GM04504 (cell line): ENCODE data around the gene ANKRD63.
A peak's percentile ranks its signal among the peaks of the same experiment; 100 is the strongest.

Source experiments
- DNase-seq: peaks from one replicate; pipeline ENCODE4 v3.0.0-alpha.2; 2012; ENCODE audit warnings: low read depth

Gene ANKRD63, protein sequence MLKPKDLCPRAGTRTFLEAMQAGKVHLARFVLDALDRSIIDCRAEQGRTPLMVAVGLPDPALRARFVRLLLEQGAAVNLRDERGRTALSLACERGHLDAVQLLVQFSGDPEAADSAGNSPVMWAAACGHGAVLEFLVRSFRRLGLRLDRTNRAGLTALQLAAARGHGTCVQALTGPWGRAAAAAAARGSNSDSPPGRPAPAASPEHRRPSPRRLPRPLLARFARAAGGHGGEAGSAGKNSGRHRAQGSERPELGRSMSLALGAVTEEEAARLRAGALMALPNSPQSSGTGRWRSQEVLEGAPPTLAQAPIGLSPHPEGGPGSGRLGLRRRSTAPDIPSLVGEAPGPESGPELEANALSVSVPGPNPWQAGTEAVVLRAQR

DNA sequence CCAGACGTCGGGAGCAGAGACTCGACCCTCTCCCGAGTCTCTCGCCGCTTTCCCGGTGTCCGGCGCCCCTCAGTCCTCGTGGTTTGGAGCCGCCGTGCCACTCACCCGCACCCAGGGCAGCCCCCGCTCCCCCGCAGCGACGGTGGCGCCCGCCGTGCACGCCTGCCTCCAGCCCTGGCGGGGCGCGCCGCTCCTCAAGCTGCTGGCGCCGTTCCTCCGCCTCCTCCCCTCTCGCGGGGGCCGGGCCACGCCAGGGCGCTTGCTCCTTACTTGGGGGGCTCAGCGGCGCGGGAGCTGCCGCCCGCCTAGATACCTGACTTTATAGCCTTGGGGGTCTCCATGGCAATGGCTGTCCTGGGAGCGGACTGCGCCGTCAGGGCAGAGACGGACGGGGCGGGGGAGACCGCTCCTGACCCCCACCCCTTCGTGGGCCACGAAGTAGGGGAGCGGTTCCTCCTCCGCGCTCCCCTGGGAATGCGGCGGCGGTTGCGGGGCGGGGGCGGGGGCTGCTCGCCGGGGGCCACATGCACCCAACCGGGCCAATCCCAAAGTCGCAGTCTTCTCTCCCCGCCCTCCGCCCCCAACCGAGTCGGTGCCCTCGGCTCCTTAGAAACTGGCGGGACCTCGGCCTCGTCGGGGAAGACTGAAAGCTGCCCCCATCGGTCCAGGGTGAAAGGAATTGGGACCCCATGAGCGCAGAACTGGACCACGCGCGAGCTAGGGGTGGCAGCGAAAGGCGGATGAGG is at the start of gene ANKRD63:
Gene ANKRD63 (minus strand): TSS at position 196 of the 746 bp plus-strand sequence. CDS start 478 bp downstream, outside the sequence.
- DNase-seq: no peak

DNA sequence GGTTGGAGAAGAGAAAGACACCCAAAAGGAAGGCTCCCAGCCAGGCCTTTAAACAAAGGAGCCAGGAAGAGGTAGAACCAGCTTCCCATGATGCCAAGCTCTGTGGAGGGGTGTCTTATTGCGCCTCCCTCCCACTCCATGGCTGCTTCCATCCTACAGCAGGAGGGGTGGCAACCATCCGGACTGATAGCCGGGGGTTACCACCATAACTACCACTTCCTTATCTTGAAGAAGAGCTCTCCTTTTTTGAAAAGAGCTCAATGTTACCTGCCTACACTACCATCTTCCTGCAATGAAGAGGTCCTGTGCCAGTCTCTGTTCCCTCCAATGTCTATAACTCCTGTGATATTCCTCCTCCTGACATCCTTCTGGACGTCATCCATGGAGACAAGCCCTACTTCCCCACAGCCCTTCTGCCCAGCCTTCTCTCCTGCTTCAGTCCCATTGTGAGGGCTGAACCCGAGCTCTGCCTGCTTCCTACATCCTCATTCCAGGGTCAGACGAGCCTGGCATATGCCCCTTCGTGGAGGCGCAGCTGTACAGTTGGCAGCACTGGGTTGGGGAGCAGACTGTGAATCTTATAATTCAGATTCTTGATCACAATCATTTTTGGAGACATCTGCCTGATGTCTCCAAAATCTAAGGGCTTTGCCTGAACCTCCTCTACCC is 49.4 kb upstream of the ANKRD63 start:
- no peak for DNase-seq

DNA sequence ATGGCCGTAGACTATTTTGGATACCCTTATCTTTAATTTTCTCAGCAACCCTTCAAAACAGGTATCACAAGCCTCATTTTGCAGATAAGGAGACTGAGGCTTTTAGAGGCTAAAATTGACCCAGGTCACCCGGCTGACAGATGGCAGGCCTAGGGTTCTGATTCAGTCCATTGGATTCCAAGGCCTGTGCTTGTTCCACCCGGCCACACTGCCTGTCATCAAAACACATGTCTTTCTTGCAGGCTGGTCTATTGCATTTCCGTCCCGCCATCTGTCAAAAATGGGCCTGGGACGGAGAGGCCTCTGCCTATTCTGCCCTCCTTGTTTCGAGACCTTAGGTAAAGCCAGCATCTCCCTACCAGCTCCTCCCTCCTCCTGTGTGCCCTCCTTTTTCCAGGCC is 48.8 kb upstream of the ANKRD63 start:
- DNase-seq: no peak

DNA sequence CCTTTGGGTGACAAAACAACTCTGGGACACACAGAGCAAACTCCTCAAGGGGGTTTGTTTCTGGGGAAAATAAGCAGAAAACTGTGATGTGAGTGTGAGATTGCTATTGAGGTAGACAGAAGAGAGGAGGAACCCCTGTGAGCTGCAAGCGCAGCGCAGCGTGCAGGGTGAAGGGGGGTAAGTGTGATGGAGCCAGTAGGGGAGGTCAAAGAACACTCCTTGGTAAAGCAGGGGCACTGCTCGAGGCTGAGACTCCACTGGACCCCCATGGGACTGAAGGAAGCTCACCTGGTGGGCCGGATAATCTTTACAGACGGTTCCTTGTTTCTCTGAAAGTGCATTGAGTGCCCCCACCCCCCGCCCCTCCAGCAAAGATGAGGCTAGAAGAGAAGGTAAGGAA is 48.2 kb upstream of the ANKRD63 start:
- no peak for DNase-seq

DNA sequence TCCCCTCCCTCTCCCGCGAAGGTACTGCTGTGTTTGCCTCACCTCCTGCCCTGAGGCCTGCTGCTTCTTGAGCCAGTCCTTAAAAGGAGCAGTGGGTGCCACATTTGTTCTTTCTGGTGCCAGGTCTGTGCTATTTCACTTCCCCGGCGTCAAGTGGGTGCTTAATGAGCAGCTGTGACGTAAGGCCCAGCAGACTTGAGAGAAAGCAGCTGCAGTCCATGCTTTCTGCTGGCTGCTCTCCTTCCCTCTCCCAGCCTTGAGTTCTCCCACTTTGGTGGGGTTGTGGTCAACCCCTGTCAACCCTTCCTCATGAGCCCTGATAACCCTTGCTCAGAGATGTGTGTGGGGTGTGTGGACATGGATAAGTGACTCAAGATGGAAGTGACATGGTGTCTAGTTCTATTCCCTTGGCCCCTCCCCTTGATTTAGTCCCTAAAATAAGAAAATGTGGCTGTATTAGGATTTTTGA is 47.5 kb upstream of the ANKRD63 start:
- DNase-seq: peak; percentile 48

DNA sequence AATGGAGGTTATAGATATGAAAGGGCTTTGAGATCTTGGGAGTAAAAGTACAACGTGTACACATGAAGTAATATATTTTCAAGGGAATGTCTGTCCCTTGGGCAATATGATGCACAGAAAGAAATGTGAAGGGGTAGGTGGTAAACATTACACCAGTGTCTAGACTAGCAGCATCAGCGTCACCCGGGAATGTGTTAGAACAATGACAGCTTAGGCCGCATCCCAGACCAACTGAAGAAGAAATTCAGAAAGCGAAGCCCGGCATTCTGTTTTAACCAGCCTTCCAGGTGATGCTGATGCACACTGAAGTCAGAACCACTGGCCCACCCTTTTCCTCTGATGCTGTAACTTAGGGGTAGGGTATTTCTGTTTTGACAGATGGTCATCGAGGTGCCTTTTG is 46.9 kb upstream of the ANKRD63 start:
- no peak for DNase-seq

DNA sequence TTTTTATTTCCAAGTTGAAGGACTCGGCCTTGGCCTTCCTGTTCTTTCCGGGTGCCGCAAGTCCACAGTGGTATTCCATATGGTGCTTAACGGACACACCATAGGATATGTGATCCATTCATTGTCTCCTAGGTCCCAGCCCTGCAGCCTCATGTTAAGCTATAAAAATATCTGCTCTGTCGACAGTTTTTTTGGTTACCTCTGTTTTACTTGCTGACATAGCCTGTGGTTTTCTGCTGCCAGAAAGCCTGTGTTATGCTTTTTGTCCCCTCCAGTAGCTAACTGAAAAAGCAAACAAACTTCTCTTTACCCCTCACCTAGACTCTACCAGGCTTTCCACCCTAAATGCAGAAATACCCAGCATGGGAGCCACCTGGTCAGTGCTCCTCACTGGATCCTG is 45.9 kb upstream of the ANKRD63 start:
- DNase-seq: no peak

DNA sequence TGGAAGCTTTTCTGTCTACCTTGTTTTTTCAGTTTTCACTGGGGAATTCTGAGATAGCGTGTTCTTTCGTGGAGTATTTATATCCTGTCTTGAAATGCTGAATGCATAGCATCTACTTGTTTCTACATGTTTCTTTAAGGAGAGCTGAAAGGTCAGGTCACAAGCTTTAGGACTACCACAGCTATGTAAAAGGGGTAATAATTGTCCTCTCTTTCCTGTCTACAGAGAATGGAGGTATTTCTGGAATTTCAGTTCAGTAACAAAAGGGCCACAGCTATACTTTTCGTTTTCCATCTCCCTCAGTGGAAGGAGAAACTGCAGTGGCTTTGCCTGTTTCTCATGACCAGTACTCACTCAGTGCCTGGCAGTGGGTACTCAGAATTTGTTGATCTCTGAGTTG is 45.3 kb upstream of the ANKRD63 start:
- DNase-seq: no peak

DNA sequence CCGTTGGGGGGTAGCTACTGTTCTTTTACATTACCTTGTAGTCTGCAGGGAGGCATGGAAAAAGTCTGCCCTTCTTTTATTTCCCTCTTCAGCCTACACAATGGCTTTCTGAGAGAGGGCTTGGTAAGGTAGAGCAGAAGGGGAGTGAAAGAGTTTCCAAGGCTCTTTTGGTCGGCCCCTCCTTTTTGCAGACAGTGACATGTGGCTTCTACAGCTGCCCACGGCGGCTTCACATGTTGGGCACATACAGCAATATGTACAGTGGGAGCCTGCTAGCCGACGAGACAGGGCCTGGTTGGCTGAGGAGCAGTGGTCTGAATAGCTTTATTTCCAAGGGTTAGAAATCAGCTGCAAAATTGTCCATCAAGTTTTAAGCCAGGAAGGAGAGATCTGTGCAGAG is 44.6 kb upstream of the ANKRD63 start:
- DNase-seq: no peak

DNA sequence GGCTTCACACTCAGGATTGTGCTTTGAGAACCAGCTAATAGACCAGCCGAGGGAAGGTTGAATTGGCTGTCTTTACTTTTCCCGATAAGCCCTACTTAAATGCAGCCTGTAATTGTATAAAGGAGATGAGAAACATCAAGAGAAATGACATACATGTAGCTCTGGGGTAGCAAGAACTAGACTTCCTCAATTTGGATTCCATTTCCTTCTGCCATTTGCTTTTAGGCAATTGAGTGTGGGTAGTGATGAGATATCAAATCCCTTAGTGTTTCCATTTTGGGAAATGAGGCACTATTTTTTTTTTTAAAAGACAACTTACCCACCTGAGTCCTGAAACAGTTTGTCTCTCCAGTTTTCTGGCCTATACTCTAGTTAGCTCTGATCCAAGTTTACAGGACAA is 42.8 kb upstream of the ANKRD63 start:
- DNase-seq: no peak

DNA sequence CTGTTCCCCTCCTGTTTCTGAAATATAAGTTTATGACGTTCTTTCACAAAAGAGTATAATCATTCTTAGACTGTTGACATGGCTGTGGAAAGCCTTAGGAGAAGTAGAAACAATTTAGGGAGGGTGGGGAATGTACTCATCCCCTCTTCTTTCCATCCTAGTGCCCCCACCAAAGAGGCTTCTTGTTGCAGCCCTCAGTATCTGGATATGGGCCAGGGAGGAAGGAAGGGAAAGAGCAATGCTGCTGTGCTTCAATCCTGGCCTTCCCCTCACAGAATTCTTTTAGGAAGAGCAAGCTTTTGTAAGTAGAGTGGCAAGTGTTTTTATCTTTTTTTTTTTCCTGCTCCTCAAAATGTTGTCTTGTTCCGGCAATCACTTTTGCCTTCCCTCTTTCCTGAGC is 42.3 kb upstream of the ANKRD63 start:
- no peak for DNase-seq

DNA sequence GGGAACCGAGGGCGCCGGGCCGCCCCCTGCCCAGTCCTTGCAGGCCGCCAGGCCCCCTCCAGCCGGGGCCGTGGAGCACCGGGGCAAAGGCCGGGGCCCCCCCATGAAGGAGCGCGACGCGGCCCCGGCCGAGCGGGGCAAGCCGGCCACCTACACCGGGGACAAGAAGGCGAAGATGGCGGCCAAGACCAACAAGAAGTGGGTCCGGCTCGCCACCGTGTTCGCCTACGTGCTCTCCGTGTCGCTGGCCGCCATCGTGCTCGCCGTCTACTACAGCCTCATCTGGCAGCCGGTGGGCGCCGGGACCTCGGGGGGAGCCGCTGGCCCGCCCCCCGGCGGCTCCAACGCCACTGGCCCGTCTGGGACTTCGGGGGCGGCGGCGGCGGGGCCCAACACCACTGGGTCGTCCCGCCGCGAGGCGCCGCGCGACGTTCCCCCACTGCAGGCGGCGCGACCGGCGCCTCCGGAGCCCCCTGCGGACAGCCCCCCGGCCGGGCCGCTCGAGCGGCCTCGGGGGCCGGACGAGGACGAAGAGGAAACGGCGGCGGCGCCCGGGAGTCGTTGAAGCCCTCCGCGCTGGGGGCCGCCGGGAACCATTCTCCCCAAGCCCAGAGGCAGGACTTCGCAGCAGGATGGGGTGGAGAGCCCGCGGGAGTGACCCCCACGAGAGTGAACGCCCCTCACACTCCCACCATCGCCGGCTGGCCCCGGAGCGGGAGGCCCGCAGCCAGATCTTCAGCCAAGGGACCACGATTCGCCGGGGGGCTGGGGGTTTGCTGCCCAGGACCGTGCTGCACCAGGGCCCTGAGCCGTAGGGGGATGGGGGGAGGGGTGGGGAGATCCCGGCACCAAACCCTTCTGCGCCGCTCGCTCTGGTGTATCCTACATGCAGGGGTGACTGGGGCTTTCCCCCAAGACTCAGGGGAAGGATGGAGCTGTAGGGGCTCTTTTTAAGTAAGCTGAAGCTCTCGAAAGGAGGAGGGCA is 41.4 kb upstream of the ANKRD63 start:
- no peak for DNase-seq

DNA sequence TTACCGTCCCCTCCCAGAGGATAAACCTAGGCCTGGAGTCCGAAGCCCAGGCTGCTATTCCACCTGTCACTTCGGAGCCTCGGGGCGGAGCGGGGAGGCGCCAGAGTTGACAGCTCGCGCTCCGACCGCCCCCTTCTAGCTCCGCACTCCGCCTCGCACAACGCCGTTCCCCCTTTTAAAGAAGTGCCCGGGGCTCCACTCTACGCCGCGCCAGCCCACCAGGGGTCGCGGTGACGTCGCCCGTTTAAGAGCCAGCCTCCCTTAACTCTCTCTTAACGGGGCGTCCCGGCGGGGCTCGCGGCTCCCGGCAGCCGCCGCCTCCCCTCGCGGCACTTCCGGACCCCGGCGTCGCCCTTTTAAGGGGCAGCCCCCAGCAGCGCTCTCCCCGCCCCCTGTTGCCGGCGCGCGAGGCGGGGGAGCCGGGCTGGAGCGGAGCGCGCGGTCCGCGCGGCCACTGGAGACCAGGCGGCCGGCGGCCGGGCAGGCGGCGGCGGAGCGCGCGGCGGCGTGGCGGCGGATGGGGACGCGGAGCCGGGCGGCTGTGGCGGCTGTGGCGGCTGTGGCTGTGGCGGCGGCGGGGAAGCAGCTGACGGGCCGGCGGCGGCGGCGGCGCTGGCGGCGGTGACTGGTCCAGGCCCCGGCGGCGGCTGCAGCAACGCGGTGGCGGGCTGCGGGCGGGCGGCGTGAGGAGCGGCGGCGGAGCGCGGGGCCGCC is 40.5 kb upstream of the ANKRD63 start, which contains the start of gene INAFM2:
Gene INAFM2 (plus strand): TSS at position 454 of the 714 bp plus-strand sequence. CDS start 364 bp downstream, outside the sequence.
- peak; percentile 77 for DNase-seq

DNA sequence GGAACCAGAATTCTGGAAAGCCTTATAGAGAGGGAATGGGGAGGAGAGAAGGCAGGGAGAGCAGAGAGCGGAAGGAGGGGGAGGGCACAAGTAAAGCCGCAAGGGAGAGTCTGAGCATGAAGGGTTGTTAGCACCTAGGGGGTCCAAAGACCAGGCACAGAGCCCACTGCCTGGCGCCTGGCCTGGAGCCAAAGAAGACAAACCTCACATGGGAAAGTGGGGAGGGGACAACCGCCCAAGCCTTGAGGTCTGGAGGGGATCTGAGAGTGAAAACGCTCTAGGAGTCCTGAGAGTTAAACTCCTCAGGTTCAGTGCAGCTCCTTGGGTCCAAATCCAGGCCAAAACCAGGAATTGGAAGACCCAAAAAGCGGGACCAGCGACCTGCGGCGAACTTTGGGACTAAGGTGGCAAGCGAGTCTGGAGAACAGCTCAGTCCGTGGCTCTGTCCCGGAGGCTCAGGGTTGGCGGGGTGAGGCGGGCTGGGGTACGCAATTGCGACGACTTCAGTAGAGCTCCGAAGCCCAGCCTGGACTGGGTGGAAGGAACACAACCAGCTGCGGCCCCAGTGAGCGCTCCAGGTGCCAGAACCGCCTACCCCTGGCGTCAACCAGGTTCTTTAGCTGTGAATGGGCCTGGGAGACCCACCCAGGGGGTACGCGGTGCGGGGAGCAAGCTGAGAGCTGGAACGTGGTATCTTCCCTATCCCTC is 39.8 kb upstream of the ANKRD63 start:
- DNase-seq: no peak

DNA sequence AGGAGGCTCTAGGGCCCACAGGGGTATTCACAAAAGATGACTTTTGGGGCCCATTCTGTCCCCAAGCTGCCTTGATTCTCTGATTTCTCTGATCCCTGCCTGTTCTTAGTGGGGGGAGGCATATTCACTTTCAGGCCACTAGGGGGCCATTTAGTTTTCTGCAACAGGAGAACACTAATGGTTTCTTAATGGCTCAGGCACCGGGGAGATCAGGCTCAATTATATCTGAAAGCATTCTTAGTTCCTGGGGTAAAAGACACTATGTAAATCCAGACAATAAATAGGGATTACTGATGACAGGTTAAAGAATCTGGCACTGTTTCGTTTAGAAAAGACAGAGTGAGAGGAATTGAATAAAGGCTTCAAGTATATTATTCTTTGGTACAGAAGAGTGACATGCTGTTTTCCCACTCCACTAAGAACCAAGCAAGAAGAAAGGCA is 38.1 kb upstream of the ANKRD63 start:
- DNase-seq: no peak

DNA sequence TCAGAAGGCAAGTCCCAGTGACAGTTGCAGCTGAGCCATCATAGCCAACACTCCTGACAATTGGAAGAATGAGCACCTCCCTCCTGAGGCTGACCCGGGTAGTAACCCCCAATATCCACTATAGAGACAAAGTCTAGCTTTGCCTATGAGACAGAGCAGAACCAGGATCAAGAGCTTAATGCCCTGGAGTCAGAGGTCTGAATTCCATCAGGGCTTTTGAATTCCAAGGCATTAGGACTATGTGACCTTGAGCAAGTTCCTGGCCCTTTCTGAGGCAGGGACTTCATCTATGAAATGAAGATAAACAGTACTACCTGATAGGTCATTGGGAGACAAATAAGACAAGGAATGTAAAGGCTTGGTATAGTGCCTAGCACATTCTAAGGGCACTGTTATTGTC is 37.5 kb upstream of the ANKRD63 start:
- DNase-seq: no peak

DNA sequence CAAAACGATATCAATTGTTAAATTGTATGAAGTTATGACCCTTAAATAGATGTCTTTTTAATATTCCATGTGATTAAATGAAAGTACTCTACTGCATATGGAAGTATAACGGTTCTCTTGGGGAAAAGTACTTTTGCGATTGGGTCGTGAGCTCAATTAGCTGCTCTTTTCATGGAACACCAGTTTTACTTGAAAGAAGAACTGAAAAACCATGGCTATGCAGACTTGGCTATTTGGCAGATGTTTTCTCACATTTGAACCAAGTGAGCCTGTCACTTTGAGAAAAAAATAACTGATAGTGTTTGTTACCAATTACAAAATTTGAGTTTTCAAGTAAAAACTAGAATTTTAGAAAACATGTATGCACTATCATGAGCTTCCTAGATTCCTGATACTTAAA is 34.7 kb upstream of the ANKRD63 start:
- DNase-seq: no peak

DNA sequence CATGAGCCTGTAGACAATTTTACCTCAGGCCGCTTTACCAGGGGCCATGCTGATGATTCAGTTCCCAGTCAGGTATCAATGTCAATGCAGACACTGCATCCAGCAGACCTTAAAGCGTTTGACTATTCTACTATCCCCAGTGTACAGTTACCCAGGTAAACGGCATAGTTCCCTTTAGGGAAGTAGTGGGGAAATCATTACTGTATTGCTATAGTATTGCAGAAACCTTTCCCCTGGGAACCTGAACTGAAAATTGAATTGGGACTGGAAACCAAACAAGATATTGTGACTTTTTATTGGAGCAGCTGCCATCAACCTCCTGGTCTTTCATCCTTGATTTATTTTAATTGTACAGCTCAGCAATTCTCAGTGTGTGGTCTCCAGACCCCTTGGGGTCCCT is 34.1 kb upstream of the ANKRD63 start:
- DNase-seq: no peak

DNA sequence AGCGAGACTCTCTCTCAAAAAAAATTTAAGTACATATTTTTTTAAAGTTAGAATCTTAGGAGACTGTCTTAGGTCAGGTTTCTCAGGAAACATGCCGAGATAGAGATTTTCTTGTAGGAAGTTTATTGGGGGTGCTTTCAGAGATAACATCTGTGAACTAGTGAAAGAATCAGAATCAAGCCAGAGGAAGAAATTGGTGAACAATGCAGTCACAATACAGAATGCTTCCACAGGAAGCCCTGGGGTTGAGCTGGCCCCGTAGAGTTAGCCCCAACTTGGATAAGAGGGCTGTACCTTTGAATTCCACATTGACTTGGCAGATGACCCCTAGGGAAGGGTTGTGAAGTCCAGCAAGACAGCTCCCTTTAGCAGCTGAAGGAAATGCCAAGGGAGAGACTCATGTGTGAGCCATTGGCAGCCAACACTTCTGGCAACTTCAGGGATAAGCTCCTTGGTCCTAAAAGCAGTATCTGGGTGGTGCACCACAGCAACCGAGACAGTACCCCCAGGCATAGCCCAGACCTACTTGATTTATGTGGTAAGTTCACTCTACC is 31.9 kb upstream of the ANKRD63 start:
- no peak for DNase-seq
